GM23338 (cell line): Measurements from ENCODE around the gene PROCA1. TPM values are rescaled to one million over a fixed set of nuclear protein-coding genes. Genes with fewer than 3 reads are reported as not detected.
A peak's percentile ranks its signal among the peaks of the same experiment; 100 is the strongest.

ENCODE experiments used
- ATAC-seq: fragments of 200-7000 bp; cut with Tn5 transposase; 3 replicates; pipeline ENCODE4 v1.9.1; 2020
- DNase-seq: peaks from one replicate; pipeline ENCODE4 v3.0.0-alpha.2; 2015; ENCODE audit warnings: low spot score
- H2AFZ ChIP-seq: fragments of 200-600 bp; sonication (generic); 2 replicates; pipeline ENCODE4 v1.8.0; 2016; ENCODE audit warnings: antibody characterized with exemption, mild to moderate bottlenecking, moderate library complexity
- H3F3A ChIP-seq: fragments of 200-600 bp; sonication (generic); replicated peaks from 2 replicates; pipeline ENCODE4 v1.8.0; 2017; ENCODE audit warnings: antibody characterized with exemption, mixed run types, low read depth
- H3K27ac ChIP-seq: fragments of 200-600 bp; sonication (generic); 2 replicates; pipeline ENCODE4 v1.6.1; 2016; ENCODE audit warnings: low read depth
- H3K27me3 ChIP-seq: fragments of 200-600 bp; sonication (generic); 2 replicates; pipeline ENCODE4 v1.8.0; 2016; ENCODE audit warnings: mild to moderate bottlenecking, mixed run types, moderate library complexity; ENCODE audit not compliant: insufficient read depth
- H3K36me3 ChIP-seq: fragments of 200-600 bp; sonication (generic); 2 replicates; pipeline ENCODE4 v1.8.0; 2016; ENCODE audit warnings: mild to moderate bottlenecking; ENCODE audit not compliant: insufficient read depth
- H3K4me1 ChIP-seq: fragments of 200-600 bp; sonication (generic); 2 replicates; pipeline ENCODE4 v1.8.0; 2016; ENCODE audit warnings: mild to moderate bottlenecking, moderate library complexity; ENCODE audit not compliant: insufficient read depth
- H3K4me2 ChIP-seq: fragments of 200-600 bp; sonication (generic); 2 replicates; pipeline ENCODE4 v1.7.1; 2017; ENCODE audit warnings: mixed run types
- H3K4me3 ChIP-seq: fragments of 200-600 bp; sonication (generic); 2 replicates; pipeline ENCODE4 v1.6.1; 2016; ENCODE audit warnings: mixed run types
- H3K79me2 ChIP-seq: fragments of 200-600 bp; sonication (generic); replicated peaks from 2 replicates; pipeline ENCODE4 v1.8.0; 2017; ENCODE audit warnings: mild to moderate bottlenecking; ENCODE audit not compliant: insufficient read depth
- H3K9me2 ChIP-seq: fragments of 200-600 bp; sonication (generic); 2 replicates; pipeline ENCODE4 v1.8.0; 2017; ENCODE audit not compliant: insufficient read depth
- H4K20me1 ChIP-seq: fragments of 200-600 bp; sonication (generic); replicated peaks from 2 replicates; pipeline ENCODE4 v1.8.0; 2017; ENCODE audit warnings: mild to moderate bottlenecking; ENCODE audit not compliant: insufficient read depth
- H3K27ac Mint-ChIP-seq: 2 replicates; pipeline ENCODE4 v1.8.0; 2020; ENCODE audit warnings: inconsistent platforms, mild to moderate bottlenecking, moderate library complexity, mixed read lengths
- H3K27me3 Mint-ChIP-seq: 3 replicates; pipeline ENCODE4 v1.8.0; 2022; ENCODE audit warnings: low read depth, mild to moderate bottlenecking, moderate library complexity, mixed read lengths, inconsistent platforms; ENCODE audit not compliant: insufficient read depth, poor library complexity
- H3K36me3 Mint-ChIP-seq: 3 replicates; pipeline ENCODE4 v1.8.0; 2021; ENCODE audit warnings: low read depth, mild to moderate bottlenecking, inconsistent platforms, moderate library complexity, mixed read lengths
- H3K4me1 Mint-ChIP-seq: 3 replicates; pipeline ENCODE4 v1.8.0; 2020; ENCODE audit warnings: mild to moderate bottlenecking, inconsistent platforms, mixed read lengths
- H3K4me3 Mint-ChIP-seq: 3 replicates; pipeline ENCODE4 v1.8.0; 2021; ENCODE audit warnings: moderate library complexity, mild to moderate bottlenecking, inconsistent platforms, mixed read lengths
- H3K9me3 Mint-ChIP-seq: 3 replicates; pipeline ENCODE4 v1.8.0; 2020; ENCODE audit warnings: moderate library complexity, mild to moderate bottlenecking, inconsistent platforms, mixed read lengths
- CREB1 ChIP-seq: fragments of 250-450 bp; sonication (Bioruptor Pico); IDR thresholded peaks from 2 replicates; pipeline ENCODE4 v1.5.0; 2020; ENCODE audit warnings: low read depth, mild to moderate bottlenecking, moderate library complexity
- EZH2 ChIP-seq: fragments of 200-600 bp; sonication (generic); IDR thresholded peaks from one replicate; pipeline ENCODE4 v1.8.0; 2017; ENCODE audit warnings: antibody characterized with exemption, mild to moderate bottlenecking, low read depth; ENCODE audit not compliant: unreplicated experiment
- EZH2phosphoT487 ChIP-seq: fragments of 200-600 bp; sonication (generic); IDR thresholded peaks from one replicate; pipeline ENCODE4 v1.8.1; 2018; ENCODE audit warnings: antibody characterized with exemption; ENCODE audit not compliant: unreplicated experiment
- NANOG ChIP-seq: IDR thresholded peaks from 2 replicates; pipeline ENCODE4 v1.6.1; 2016; ENCODE audit warnings: antibody characterized with exemption, borderline replicate concordance
- POLR2AphosphoS5 ChIP-seq: IDR thresholded peaks from 2 replicates; pipeline ENCODE4 v1.6.1; 2016; ENCODE audit warnings: antibody characterized with exemption, low read depth
- STAT1 ChIP-seq: IDR thresholded peaks from one replicate; pipeline ENCODE4 v1.6.1; 2016; ENCODE audit warnings: antibody characterized with exemption; ENCODE audit not compliant: unreplicated experiment
- ZNF331 ChIP-seq: fragments of 250-450 bp; sonication (Bioruptor Pico); IDR thresholded peaks from 2 replicates; pipeline ENCODE4 v1.5.0; 2020; ENCODE audit warnings: low read depth, mild to moderate bottlenecking, moderate library complexity
- polyA plus RNA-seq: library from polyadenylated mRNA; unstranded; fragments of >200 nt; fragmentation: Nextera tagmentation; extraction: Ambion mirVana; gene quantifications from 2 replicates; pipeline ENCODE4 v1.2.1, GENCODE V29; 2016
- total RNA-seq: library from RNA; depleted of rRNA; stranded (reverse); fragments of >200 nt; shearing (Covaris generic); gene quantifications from 2 replicates; pipeline ENCODE4 v1.2.3, GENCODE V29; 2014
- TF ChIP-seq, protein P1 (sequence below), 2 experiments: fragments of 200-600 bp in 1 of 2; sonication (generic) in 1 of 2; conservative IDR thresholded peaks; 2 replicates each; pipeline versions ENCODE4 v1.5.1 to v1.6.1; 2016 to 2017; ENCODE audit warnings: antibody characterized with exemption in 2 of 2, low read depth in 2 of 2, mild to moderate bottlenecking in 2 of 2, moderate library complexity in 1 of 2
- TF ChIP-seq, protein P2 (sequence below): fragments of 250-450 bp; sonication (Bioruptor Pico); IDR thresholded peaks from 2 replicates; pipeline ENCODE4 v1.5.0; 2020; ENCODE audit warnings: mild to moderate bottlenecking, moderate library complexity

Gene PROCA1
- total and polyA plus RNA-seq, 2 experiments from 2014 or later, result 11.3 to 14.4 TPM

DNA sequence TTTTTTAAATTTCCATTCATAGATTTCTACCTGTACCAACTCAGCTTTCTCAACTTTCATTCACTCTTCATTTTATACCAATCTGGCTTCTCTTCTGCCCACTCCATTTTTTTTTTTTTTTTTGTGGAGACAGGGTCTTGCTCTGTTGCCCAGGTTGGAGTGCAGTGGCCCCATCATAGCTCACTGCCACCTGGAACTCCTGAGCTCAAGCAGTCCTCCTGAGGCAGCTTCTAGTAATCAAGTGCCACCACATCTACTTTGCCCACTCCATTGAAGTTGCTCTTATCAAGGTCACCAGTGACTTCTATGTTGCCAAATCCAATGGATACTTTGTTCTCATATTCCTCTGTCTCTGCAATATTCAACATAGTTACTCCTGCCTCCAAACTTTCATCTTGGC, 48.0 kb downstream of the PROCA1 start:
- H3K27ac ChIP-seq, result 0 out of 2 replicates have a peak overlapping the region, but pooled peaks have one; percentile 8
- Mint-ChIP-seq H3K36me3 (peaks cover 49% of the 10 kb centered on the region), H3K27ac (peak overlapping the region; percentile 99; the same call in 1 of the 2 replicates)

DNA sequence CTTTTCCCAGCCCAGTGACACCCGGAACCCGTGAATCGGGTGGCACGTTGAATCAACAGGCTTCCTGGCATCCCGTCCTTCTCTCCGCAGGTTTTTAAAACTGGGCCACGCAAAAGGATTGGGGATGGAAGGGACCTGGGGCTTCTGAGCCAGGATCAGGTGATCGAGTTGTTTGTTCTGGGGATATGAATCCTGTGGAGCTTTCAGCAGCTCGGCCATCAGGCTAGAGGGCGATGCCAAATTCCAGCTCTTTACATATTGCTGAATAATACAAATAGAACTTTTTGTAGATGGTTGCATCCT, 49.2 kb downstream of the PROCA1 start:
- ATAC-seq (peak; percentile 12), DNase-seq (no peak)
- H3K27ac Mint-ChIP-seq, result peak overlapping the region; percentile 99
- peak overlapping the region; percentile 99 for H3K4me3 Mint-ChIP-seq
- Histone ChIP-seq H3K4me3 (peak overlapping the region; percentile 88), H3K27me3 (no peaks in the 10 kb centered on the region), H2AFZ (peak overlapping the region; percentile 94), H3K36me3 (peaks cover 19% of the 10 kb centered on the region), H3K27ac (peak overlapping the region; percentile 97), H3K79me2 (peaks cover 77% of the 10 kb centered on the region), H3F3A (peaks cover 8% of the 10 kb centered on the region), H4K20me1 (peaks cover 20% of the 10 kb centered on the region), H3K4me2 (peak overlapping the region; percentile 93), H3K9me2 (peaks cover 3% of the 10 kb centered on the region; the same call in 1 of the 2 replicates), H3K4me1 (peaks cover 9% of the 10 kb centered on the region)
- no peak for TF ChIP-seq STAT1
- TF ChIP-seq, protein P1, sequence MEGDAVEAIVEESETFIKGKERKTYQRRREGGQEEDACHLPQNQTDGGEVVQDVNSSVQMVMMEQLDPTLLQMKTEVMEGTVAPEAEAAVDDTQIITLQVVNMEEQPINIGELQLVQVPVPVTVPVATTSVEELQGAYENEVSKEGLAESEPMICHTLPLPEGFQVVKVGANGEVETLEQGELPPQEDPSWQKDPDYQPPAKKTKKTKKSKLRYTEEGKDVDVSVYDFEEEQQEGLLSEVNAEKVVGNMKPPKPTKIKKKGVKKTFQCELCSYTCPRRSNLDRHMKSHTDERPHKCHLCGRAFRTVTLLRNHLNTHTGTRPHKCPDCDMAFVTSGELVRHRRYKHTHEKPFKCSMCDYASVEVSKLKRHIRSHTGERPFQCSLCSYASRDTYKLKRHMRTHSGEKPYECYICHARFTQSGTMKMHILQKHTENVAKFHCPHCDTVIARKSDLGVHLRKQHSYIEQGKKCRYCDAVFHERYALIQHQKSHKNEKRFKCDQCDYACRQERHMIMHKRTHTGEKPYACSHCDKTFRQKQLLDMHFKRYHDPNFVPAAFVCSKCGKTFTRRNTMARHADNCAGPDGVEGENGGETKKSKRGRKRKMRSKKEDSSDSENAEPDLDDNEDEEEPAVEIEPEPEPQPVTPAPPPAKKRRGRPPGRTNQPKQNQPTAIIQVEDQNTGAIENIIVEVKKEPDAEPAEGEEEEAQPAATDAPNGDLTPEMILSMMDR (conservative IDR thresholded peaks at IDR 0.05; ENCODE audit: low read depth in 2 of 2), result no peak
- TF ChIP-seq, protein P2, sequence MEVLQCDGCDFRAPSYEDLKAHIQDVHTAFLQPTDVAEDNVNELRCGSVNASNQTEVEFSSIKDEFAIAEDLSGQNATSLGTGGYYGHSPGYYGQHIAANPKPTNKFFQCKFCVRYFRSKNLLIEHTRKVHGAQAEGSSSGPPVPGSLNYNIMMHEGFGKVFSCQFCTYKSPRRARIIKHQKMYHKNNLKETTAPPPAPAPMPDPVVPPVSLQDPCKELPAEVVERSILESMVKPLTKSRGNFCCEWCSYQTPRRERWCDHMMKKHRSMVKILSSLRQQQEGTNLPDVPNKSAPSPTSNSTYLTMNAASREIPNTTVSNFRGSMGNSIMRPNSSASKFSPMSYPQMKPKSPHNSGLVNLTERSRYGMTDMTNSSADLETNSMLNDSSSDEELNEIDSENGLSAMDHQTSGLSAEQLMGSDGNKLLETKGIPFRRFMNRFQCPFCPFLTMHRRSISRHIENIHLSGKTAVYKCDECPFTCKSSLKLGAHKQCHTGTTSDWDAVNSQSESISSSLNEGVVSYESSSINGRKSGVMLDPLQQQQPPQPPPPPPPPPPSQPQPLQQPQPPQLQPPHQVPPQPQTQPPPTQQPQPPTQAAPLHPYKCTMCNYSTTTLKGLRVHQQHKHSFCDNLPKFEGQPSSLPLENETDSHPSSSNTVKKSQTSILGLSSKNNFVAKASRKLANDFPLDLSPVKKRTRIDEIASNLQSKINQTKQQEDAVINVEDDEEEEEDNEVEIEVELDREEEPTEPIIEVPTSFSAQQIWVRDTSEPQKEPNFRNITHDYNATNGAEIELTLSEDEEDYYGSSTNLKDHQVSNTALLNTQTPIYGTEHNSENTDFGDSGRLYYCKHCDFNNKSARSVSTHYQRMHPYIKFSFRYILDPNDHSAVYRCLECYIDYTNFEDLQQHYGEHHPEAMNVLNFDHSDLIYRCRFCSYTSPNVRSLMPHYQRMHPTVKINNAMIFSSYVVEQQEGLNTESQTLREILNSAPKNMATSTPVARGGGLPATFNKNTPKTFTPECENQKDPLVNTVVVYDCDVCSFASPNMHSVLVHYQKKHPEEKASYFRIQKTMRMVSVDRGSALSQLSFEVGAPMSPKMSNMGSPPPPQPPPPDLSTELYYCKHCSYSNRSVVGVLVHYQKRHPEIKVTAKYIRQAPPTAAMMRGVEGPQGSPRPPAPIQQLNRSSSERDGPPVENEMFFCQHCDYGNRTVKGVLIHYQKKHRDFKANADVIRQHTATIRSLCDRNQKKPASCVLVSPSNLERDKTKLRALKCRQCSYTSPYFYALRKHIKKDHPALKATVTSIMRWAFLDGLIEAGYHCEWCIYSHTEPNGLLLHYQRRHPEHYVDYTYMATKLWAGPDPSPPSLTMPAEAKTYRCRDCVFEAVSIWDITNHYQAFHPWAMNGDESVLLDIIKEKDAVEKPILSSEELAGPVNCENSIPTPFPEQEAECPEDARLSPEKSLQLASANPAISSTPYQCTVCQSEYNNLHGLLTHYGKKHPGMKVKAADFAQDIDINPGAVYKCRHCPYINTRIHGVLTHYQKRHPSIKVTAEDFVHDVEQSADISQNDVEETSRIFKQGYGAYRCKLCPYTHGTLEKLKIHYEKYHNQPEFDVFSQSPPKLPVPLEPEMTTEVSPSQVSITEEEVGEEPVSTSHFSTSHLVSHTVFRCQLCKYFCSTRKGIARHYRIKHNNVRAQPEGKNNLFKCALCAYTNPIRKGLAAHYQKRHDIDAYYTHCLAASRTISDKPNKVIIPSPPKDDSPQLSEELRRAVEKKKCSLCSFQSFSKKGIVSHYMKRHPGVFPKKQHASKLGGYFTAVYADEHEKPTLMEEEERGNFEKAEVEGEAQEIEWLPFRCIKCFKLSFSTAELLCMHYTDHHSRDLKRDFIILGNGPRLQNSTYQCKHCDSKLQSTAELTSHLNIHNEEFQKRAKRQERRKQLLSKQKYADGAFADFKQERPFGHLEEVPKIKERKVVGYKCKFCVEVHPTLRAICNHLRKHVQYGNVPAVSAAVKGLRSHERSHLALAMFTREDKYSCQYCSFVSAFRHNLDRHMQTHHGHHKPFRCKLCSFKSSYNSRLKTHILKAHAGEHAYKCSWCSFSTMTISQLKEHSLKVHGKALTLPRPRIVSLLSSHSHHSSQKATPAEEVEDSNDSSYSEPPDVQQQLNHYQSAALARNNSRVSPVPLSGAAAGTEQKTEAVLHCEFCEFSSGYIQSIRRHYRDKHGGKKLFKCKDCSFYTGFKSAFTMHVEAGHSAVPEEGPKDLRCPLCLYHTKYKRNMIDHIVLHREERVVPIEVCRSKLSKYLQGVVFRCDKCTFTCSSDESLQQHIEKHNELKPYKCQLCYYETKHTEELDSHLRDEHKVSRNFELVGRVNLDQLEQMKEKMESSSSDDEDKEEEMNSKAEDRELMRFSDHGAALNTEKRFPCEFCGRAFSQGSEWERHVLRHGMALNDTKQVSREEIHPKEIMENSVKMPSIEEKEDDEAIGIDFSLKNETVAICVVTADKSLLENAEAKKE (CRISPR knock-in tag), result no peak
- H3K4me1 Mint-ChIP-seq, result peaks cover 15% of the 10 kb centered on the region
- H3K27me3 Mint-ChIP-seq, result peaks cover 10% of the 10 kb centered on the region
- H3K9me3 Mint-ChIP-seq, result peaks cover 36% of the 10 kb centered on the region
- H3K36me3 Mint-ChIP-seq, result peaks cover 55% of the 10 kb centered on the region

More for the DNA sequence above, 48.0 kb downstream of the PROCA1 start:
- DNase-seq (no peak), ATAC-seq (no peak)
- Mint-ChIP-seq H3K27me3 (peaks cover 10% of the 10 kb centered on the region), H3K9me3 (peaks cover 26% of the 10 kb centered on the region), H3K4me3 (peak overlapping the region; percentile 99), H3K4me1 (peaks cover 15% of the 10 kb centered on the region)
- Histone ChIP-seq H3K4me1 (peaks cover 9% of the 10 kb centered on the region), H3F3A (peaks cover 6% of the 10 kb centered on the region), H4K20me1 (peaks cover 21% of the 10 kb centered on the region), H3K4me3 (no peak overlapping the region), H2AFZ (no peak overlapping the region), H3K79me2 (peaks cover 80% of the 10 kb centered on the region), H3K27me3 (no peaks in the 10 kb centered on the region), H3K4me2 (no peak overlapping the region; the same call in 1 of the 2 replicates), H3K9me2 (peaks cover 3% of the 10 kb centered on the region; the same call in 1 of the 2 replicates), H3K36me3 (peaks cover 9% of the 10 kb centered on the region)
- TF ChIP-seq POLR2AphosphoS5 (no peak), ZNF331 (CRISPR knock-in tag) (no peak), EZH2phosphoT487 (no peak), NANOG (no peak), EZH2 (no peak), STAT1 (no peak), CREB1 (no peak)
